CD8-positive, alpha-beta memory T cell (primary cell): ENCODE measurements around the gene FBXO10. TPM values are rescaled to one million over a fixed set of nuclear protein-coding genes. Genes with fewer than 3 reads are reported as not detected.
"Not testable (repeated sequence)": the region's sequence is repeated elsewhere in the genome, so short reads cannot be mapped to it uniquely, and the experiment has no call there.

Experiments used
- CTCF ChIA-PET: fragments of 350-600 bp; sonication (Branson Sonifier 250); formaldehyde crosslinking; loops from one replicate; lab custom pipeline; 2021; ENCODE audit warnings: antibody characterized with exemption; lab: Charles Lee
- POLR2A ChIA-PET: fragments of 350-600 bp; sonication (Branson Sonifier 250); formaldehyde crosslinking; loops from one replicate; lab custom pipeline; 2021; ENCODE audit warnings: antibody characterized with exemption; lab: Charles Lee
- DNase-seq, 5 donors: peaks; one replicate each; pipeline versions ENCODE4 v3.0.0 to v3.0.0-alpha.2; 2020 to 2022; ENCODE audit warnings: mixed read lengths in 1 of 5
- H3K27ac ChIP-seq: one replicate; pipeline ENCODE4 v1.7.0; 2013; ENCODE audit warnings: low read depth, mild to moderate bottlenecking, low read length, moderate library complexity
- H3K27me3 ChIP-seq: 2 replicates; pipeline ENCODE4 v1.7.0; 2013; ENCODE audit warnings: low read length, mild to moderate bottlenecking; ENCODE audit not compliant: insufficient read depth, poor library complexity, severe bottlenecking
- H3K36me3 ChIP-seq: 2 replicates; pipeline ENCODE4 v1.7.0; 2013; ENCODE audit warnings: mild to moderate bottlenecking, low read length, moderate library complexity; ENCODE audit not compliant: insufficient read depth
- H3K4me1 ChIP-seq: 2 replicates; pipeline ENCODE4 v1.7.0; 2013; ENCODE audit warnings: mild to moderate bottlenecking, low read length, moderate library complexity; ENCODE audit not compliant: insufficient read depth
- H3K4me3 ChIP-seq: 2 replicates; pipeline ENCODE4 v1.7.0; 2013; ENCODE audit warnings: mild to moderate bottlenecking, low read length
- H3K9me3 ChIP-seq: 2 replicates; pipeline ENCODE4 v1.7.0; 2013; ENCODE audit warnings: mild to moderate bottlenecking, low read length
- H3K27ac Mint-ChIP-seq, 8 donors: one replicate each; pipeline ENCODE4 v1.8.0; 2020 to 2021; ENCODE audit warnings: mixed read lengths in 8 of 8, mild to moderate bottlenecking in 6 of 8, inconsistent platforms in 3 of 8, moderate library complexity in 3 of 8
- H3K27me3 Mint-ChIP-seq, 2 donors: one replicate each; pipeline ENCODE4 v1.8.0; 2020 to 2021; ENCODE audit warnings: mixed read lengths in 2 of 2, mild to moderate bottlenecking in 1 of 2, moderate library complexity in 1 of 2
- H3K36me3 Mint-ChIP-seq, 3 donors: one replicate each; pipeline ENCODE4 v1.8.0; 2020 to 2021; ENCODE audit warnings: mixed read lengths in 3 of 3, inconsistent platforms in 1 of 3, mild to moderate bottlenecking in 1 of 3
- H3K4me1 Mint-ChIP-seq, 3 donors: one replicate each; pipeline ENCODE4 v1.8.0; 2020 to 2021; ENCODE audit warnings: mixed read lengths in 3 of 3, inconsistent platforms in 1 of 3, mild to moderate bottlenecking in 1 of 3
- H3K4me3 Mint-ChIP-seq, 7 donors: one replicate each; pipeline ENCODE4 v1.8.0; 2020 to 2021; ENCODE audit warnings: mixed read lengths in 7 of 7, mild to moderate bottlenecking in 6 of 7, moderate library complexity in 4 of 7, inconsistent platforms in 2 of 7
- H3K9me3 Mint-ChIP-seq, 5 donors: one replicate each; pipeline ENCODE4 v1.8.0; 2020 to 2022; ENCODE audit warnings: mixed read lengths in 5 of 5, mild to moderate bottlenecking in 3 of 5, moderate library complexity in 2 of 5, inconsistent platforms in 1 of 5
- polyA plus RNA-seq: library from polyadenylated mRNA; unstranded; fragments of 300-500 nt; fragmentation: Illumina TruSeq; gene quantifications from one replicate; pipeline ENCODE4 v1.2.3, GENCODE V29; 2021
- total RNA-seq, 2 experiments: library from RNA; stranded (reverse); gene quantifications; one replicate each; pipeline ENCODE4 v1.2.3, GENCODE V29; 2021

Gene FBXO10
- total and polyA plus RNA-seq, 3 experiments from 2014 or later: 0.82 to 2.8 (median 2.3) TPM

GRCh38 chr9:37609735-37610397 lies 33.7 kb upstream of the FBXO10 start:
- Mint-ChIP-seq H3K27me3 (peaks cover 3 to 38% of the 10 kb centered on the region in 2 donors), H3K9me3 (no peaks in the 10 kb centered on the region), H3K4me3 (no peak overlapping the region), H3K36me3 (no peaks in the 10 kb centered on the region), H3K27ac (peak overlapping the region in 1 of 8 donors; percentile 2), H3K4me1 (peaks cover 0 to 13% (median 0%) of the 10 kb centered on the region in 3 donors)
- Histone ChIP-seq H3K36me3 (no peaks in the 10 kb centered on the region), H3K4me1 (no peaks in the 10 kb centered on the region), H3K27me3 (no peaks in the 10 kb centered on the region), H3K9me3 (no peaks in the 10 kb centered on the region), H3K27ac (no peak overlapping the region), H3K4me3 (no peak overlapping the region)
- DNase-seq: no peak
- CTCF ChIA-PET: interaction anchor here (1.6 kb wide), 1 partner anchor 15 kb away, joined by 3 read pairs; no protein-coding TSS in a partner anchor
- POLR2A ChIA-PET: no interaction called here

GRCh38 chr9:37608250-37608649 lies 32.1 kb upstream of the FBXO10 start:
- Histone ChIP-seq H3K27me3 (no peaks in the 10 kb centered on the region), H3K4me3 (no peak overlapping the region), H3K27ac (no peak overlapping the region), H3K4me1 (no peaks in the 10 kb centered on the region), H3K36me3 (no peaks in the 10 kb centered on the region), H3K9me3 (no peaks in the 10 kb centered on the region)
- H3K9me3 Mint-ChIP-seq: no peaks in the 10 kb centered on the region
- no peak overlapping the region for H3K27ac Mint-ChIP-seq
- peaks cover 0 to 13% (median 0%) of the 10 kb centered on the region in 3 donors for H3K4me1 Mint-ChIP-seq
- peaks cover 10 to 45% of the 10 kb centered on the region in 2 donors for H3K27me3 Mint-ChIP-seq
- DNase-seq: no peak
- H3K36me3 Mint-ChIP-seq: no peaks in the 10 kb centered on the region
- CTCF ChIA-PET: no interaction called here
- H3K4me3 Mint-ChIP-seq: no peak overlapping the region
- POLR2A ChIA-PET: no interaction called here

- no peaks in the 10 kb centered on the region for H3K36me3 ChIP-seq
- no peaks in the 10 kb centered on the region for H3K4me1 ChIP-seq
- no peak for DNase-seq
- no peak overlapping the region for H3K4me3 ChIP-seq
- Mint-ChIP-seq H3K27ac (no peak overlapping the region), H3K4me1 (peaks cover 0 to 13% (median 0%) of the 10 kb centered on the region in 3 donors), H3K36me3 (no peaks in the 10 kb centered on the region), H3K9me3 (peaks cover 0 to 2% (median 0%) of the 10 kb centered on the region in 5 donors), H3K27me3 (peaks cover 20 to 40% of the 10 kb centered on the region in 2 donors), H3K4me3 (no peak overlapping the region)
- no peaks in the 10 kb centered on the region for H3K27me3 ChIP-seq
- CTCF ChIA-PET: no interaction called here
- POLR2A ChIA-PET: no interaction called here
- H3K27ac ChIP-seq: no peak overlapping the region
- no peaks in the 10 kb centered on the region for H3K9me3 ChIP-seq
These were observed 28.1 kb upstream of the FBXO10 start for GRCh38 chr9:37604296-37604695.

DNA sequence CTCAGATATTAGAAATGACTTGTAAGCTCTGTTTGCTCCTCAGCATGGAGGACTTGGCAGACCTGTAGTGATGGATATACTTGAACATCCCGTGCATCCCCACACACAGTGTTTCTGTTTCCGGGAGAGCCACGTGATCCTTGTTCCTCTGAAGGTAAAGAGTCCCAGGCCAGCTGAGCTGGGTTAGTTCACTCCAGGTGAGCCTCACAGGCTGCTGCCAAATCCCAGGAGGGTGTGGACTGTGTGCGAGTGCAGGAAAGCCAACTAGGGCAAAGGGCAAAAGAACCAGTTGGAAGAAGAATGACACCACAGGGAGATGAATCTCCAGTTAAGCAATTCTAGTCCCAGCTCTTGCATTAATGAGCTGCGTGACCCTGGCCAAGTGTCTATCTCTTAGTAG lies 26.6 kb upstream of the FBXO10 start:
- Mint-ChIP-seq H3K27ac (no peak overlapping the region), H3K27me3 (peaks cover 20 to 40% of the 10 kb centered on the region in 2 donors), H3K9me3 (peaks cover 0 to 2% (median 0%) of the 10 kb centered on the region in 5 donors), H3K4me1 (peaks cover 0 to 6% (median 0%) of the 10 kb centered on the region in 3 donors), H3K4me3 (no peak overlapping the region), H3K36me3 (no peaks in the 10 kb centered on the region)
- CTCF ChIA-PET: interaction anchor here (1.4 to 1.9 kb wide), 2 partner anchors 9 to 11 kb away, joined by 3 to 8 read pairs; partner anchors contain the start of gene TOMM5
- H3K27ac ChIP-seq: no peak overlapping the region
- H3K4me3 ChIP-seq: no peak overlapping the region
- no peaks in the 10 kb centered on the region for H3K4me1 ChIP-seq
- H3K27me3 ChIP-seq: no peaks in the 10 kb centered on the region
- DNase-seq: no peak
- no peaks in the 10 kb centered on the region for H3K9me3 ChIP-seq
- POLR2A ChIA-PET: no interaction called here
- H3K36me3 ChIP-seq: no peaks in the 10 kb centered on the region

GRCh38 chr9:37602061-37602460 lies 25.9 kb upstream of the FBXO10 start:
- H3K36me3 Mint-ChIP-seq, POLR2A ChIA-PET: not testable (repeated sequence)
- CTCF ChIA-PET: interaction anchor here (1.4 to 1.9 kb wide), 2 partner anchors 9 to 10 kb away, joined by 3 to 8 read pairs; partner anchors contain the start of gene TOMM5

GRCh38 chr9:37596504-37596903 lies 20.3 kb upstream of the FBXO10 start:
- Mint-ChIP-seq H3K27me3 (peaks cover 12 to 32% of the 10 kb centered on the region in 2 donors), H3K36me3 (peaks cover 0 to 9% (median 0%) of the 10 kb centered on the region in 3 donors), H3K27ac (no peak overlapping the region), H3K4me1 (peaks cover 15 to 30% (median 21%) of the 10 kb centered on the region in 3 donors), H3K9me3 (peaks cover 0 to 2% (median 0%) of the 10 kb centered on the region in 5 donors), H3K4me3 (no peak overlapping the region)
- Histone ChIP-seq H3K27me3 (no peaks in the 10 kb centered on the region), H3K4me3 (no peak overlapping the region), H3K9me3 (no peaks in the 10 kb centered on the region), H3K27ac (no peak overlapping the region), H3K4me1 (peaks cover 11% of the 10 kb centered on the region), H3K36me3 (no peaks in the 10 kb centered on the region)
- POLR2A ChIA-PET: no interaction called here
- CTCF ChIA-PET: no interaction called here
- no peak for DNase-seq

More at GRCh38 chr9:37602061-37602460, 25.9 kb upstream of the FBXO10 start:
- H3K27ac Mint-ChIP-seq, DNase-seq, H3K27me3 ChIP-seq, H3K4me3 Mint-ChIP-seq, H3K9me3 ChIP-seq, H3K27ac ChIP-seq, H3K4me1 ChIP-seq, H3K9me3 Mint-ChIP-seq, H3K4me3 ChIP-seq, H3K4me1 Mint-ChIP-seq, H3K36me3 ChIP-seq: not testable (repeated sequence)
- peaks cover 21 to 38% of the 10 kb centered on the region in 2 donors for H3K27me3 Mint-ChIP-seq

- no peak overlapping the region for H3K4me3 ChIP-seq
- H3K36me3 Mint-ChIP-seq: peaks cover 0 to 16% (median 0%) of the 10 kb centered on the region in 3 donors
- peaks cover 7 to 28% of the 10 kb centered on the region in 2 donors for H3K27me3 Mint-ChIP-seq
- peaks cover 28% of the 10 kb centered on the region for H3K4me1 ChIP-seq
- H3K4me3 Mint-ChIP-seq: peak overlapping the region; percentile 60 to 95 (median 72)
- ChIA-PET POLR2A (no interaction called here), CTCF (interaction anchor here (0.9 to 2.5 kb wide), 5 partner anchors 10 to 179 kb away, joined by 3 to 10 read pairs (median 3); no protein-coding TSS in a partner anchor)
- H3K4me1 Mint-ChIP-seq: peaks cover 33 to 54% (median 44%) of the 10 kb centered on the region in 3 donors
- peak overlapping the region in 3 of 8 donors; percentile 5 to 95 (median 6) for H3K27ac Mint-ChIP-seq
- no peak for DNase-seq
- H3K9me3 ChIP-seq: no peaks in the 10 kb centered on the region
- no peak overlapping the region for H3K27ac ChIP-seq
- peaks cover 1% of the 10 kb centered on the region for H3K36me3 ChIP-seq
- H3K27me3 ChIP-seq: no peaks in the 10 kb centered on the region
- H3K9me3 Mint-ChIP-seq: no peaks in the 10 kb centered on the region
These were observed 17.8 kb upstream of the FBXO10 start for GRCh38 chr9:37593883-37594448.
